Right lobe of liver (tissue), 6 donors: ENCODE data around the gene C20orf144. TPM values are rescaled to one million over a fixed set of nuclear protein-coding genes. Genes with fewer than 3 reads are reported as not detected.
A peak's percentile ranks its signal among the peaks of the same experiment; 100 is the strongest.

Experiments
- ATAC-seq, 4 donors: fragments of 200-7000 bp; cut with Tn5 transposase; one replicate each; pipeline ENCODE4 v1.9.1; 2020; ENCODE audit warnings: mild to moderate bottlenecking in 4 of 4, moderate library complexity in 4 of 4
- DNase-seq, 3 donors: peaks; one replicate each; pipeline ENCODE4 v3.0.0-alpha.2; 2020
- H3K27ac ChIP-seq, 3 donors: fragments of 200-600 bp; one replicate each; pipeline ENCODE4 v1.8.0; 2022
- H3K27me3 ChIP-seq, 2 donors: fragments of 200-600 bp; one replicate each; pipeline ENCODE4 v1.8.0; 2022
- H3K36me3 ChIP-seq, 4 donors: fragments of 200-600 bp; sonication (generic) in 1 of 4; one replicate each; pipeline versions ENCODE4 v1.5.1 to v1.8.0; 2017 to 2022; ENCODE audit warnings: control low read depth in 1 of 4
- H3K4me1 ChIP-seq, 4 donors: fragments of 200-600 bp; sonication (generic) in 1 of 4; one replicate each; pipeline versions ENCODE4 v1.5.1 to v1.8.0; 2017 to 2022; ENCODE audit warnings: control low read depth in 1 of 4
- H3K4me3 ChIP-seq, 3 donors: fragments of 200-600 bp; one replicate each; pipeline ENCODE4 v1.8.0; 2022
- H3K9me3 ChIP-seq, 4 donors: fragments of 200-600 bp; sonication (generic) in 1 of 4; one replicate each; pipeline versions ENCODE4 v1.5.1 to v1.8.0; 2017 to 2022; ENCODE audit warnings: control low read depth in 1 of 4
- CTCF ChIP-seq, 4 donors: fragments of 200-600 bp in 3 of 4; fragments of 450-650 bp in 1 of 4; IDR thresholded peaks; one replicate each; pipeline versions ENCODE4 v1.5.1 to v1.8.0; 2016 to 2022; ENCODE audit warnings: antibody characterized with exemption in 4 of 4, mild to moderate bottlenecking in 2 of 4
- POLR2A ChIP-seq: fragments of 450-650 bp; IDR thresholded peaks from one replicate; pipeline ENCODE4 v1.6.1; 2017; ENCODE audit warnings: antibody characterized with exemption, mild to moderate bottlenecking
- WGBS: methylation state at CpG from one replicate; pipeline ENCODE4 v1.1.6; 2018; ENCODE audit warnings: low coverage, low lambda C conversion rate; ENCODE audit not compliant: insufficient coverage; ENCODE audit errors: missing lambda C conversion rate; 5-methylcytosine and 5-hydroxymethylcytosine counted together
- intact Hi-C, 2 donors: fragments of 100-400 bp; cut with DNase I; formaldehyde crosslinking; loops; one replicate each; pipeline versions ENCODE4 v1.11.2 to v1.14.1; 2022
- total RNA-seq, 6 experiments: library from RNA; depleted of rRNA in 2 of 6; stranded (reverse); fragments of >200 nt in 2 of 6; fragmentation: NEBNext Ultra II Directional in 3 of 6; extraction: Animal tissue kit (Norgen Biotek cat#: 25700) in 3 of 6; gene quantifications; one replicate each; pipeline versions ENCODE4 v1.1.0 to v1.2.4, GENCODE V29; 2016 to 2023
- donor health status: DM: no; HTN: yes; CAD: no.
- donor health status: DM: no; HTN: no; CAD: no.
- donor health status: DM: no; HTN: no; CAD: no.
- donor health status: DM: no; HTN: yes; CAD: no.
- donor health status: DM: no; HTN: yes; CAD: no.

The C20orf144 gene
- total RNA-seq, 6 experiments from 2014 or later: 0.18 TPM; not detected in 5

GRCh38 chr20:33703498-33704137 is 41.5 kb downstream of the C20orf144 start:
- Histone ChIP-seq H3K4me1 (peaks cover 0 to 14% (median 3%) of the 10 kb centered on the region in 4 donors), H3K27ac (no peak overlapping the region), H3K27me3 (no peaks in the 10 kb centered on the region), H3K36me3 (peaks cover 0 to 14% (median 6%) of the 10 kb centered on the region in 4 donors), H3K9me3 (no peaks in the 10 kb centered on the region), H3K4me3 (no peak overlapping the region)
- intact Hi-C loops: no loop called here
- TF ChIP-seq CTCF (IDR thresholded peaks at IDR 0.05) (no peak), POLR2A (no peak)
- 84% methylated on average over 6 of the region's 8 CpGs for WGBS
- no peak for DNase-seq
- ATAC-seq: peak in 2 of 4 donors; percentile 18 to 39

- whole genome bisulfite sequencing: 65% methylated on average over 2 of the region's 11 CpGs
Measured at GRCh38 chr20:33704197-33704924, 42.2 kb downstream of the C20orf144 start.

GRCh38 chr20:33707668-33708067 is 45.5 kb downstream of the C20orf144 start:
- TF ChIP-seq CTCF (IDR thresholded peaks at IDR 0.05): no peak
- no peak for TF ChIP-seq POLR2A
- no peak for ATAC-seq
- DNase-seq: no peak
- H3K36me3 ChIP-seq: peaks cover 0 to 17% (median 6%) of the 10 kb centered on the region in 4 donors
- intact Hi-C loops: no loop called here
- WGBS: 86% methylated on average over 8 of the region's 11 CpGs
- no peaks in the 10 kb centered on the region for H3K9me3 ChIP-seq
- no peak overlapping the region for H3K27ac ChIP-seq
- no peaks in the 10 kb centered on the region for H3K27me3 ChIP-seq
- no peak overlapping the region for H3K4me3 ChIP-seq
- H3K4me1 ChIP-seq: peaks cover 0 to 4% (median 1%) of the 10 kb centered on the region in 4 donors

More at GRCh38 chr20:33704197-33704924, 42.2 kb downstream of the C20orf144 start:
- no peak for ATAC-seq
- peaks cover 0 to 14% (median 3%) of the 10 kb centered on the region in 4 donors for H3K4me1 ChIP-seq
- H3K36me3 ChIP-seq: peaks cover 0 to 14% (median 6%) of the 10 kb centered on the region in 4 donors
- no peak overlapping the region for H3K27ac ChIP-seq
- intact Hi-C loops: no loop called here
- no peak overlapping the region for H3K4me3 ChIP-seq
- DNase-seq: no peak
- TF ChIP-seq CTCF (IDR thresholded peaks at IDR 0.05) (no peak), POLR2A (no peak)
- H3K27me3 ChIP-seq: no peaks in the 10 kb centered on the region
- H3K9me3 ChIP-seq: no peaks in the 10 kb centered on the region

GRCh38 chr20:33709398-33709797 is 47.3 kb downstream of the C20orf144 start:
- Histone ChIP-seq H3K27me3 (no peaks in the 10 kb centered on the region), H3K4me3 (no peak overlapping the region), H3K9me3 (no peaks in the 10 kb centered on the region), H3K4me1 (no peaks in the 10 kb centered on the region), H3K27ac (no peak overlapping the region), H3K36me3 (peaks cover 0 to 34% (median 13%) of the 10 kb centered on the region in 4 donors)
- ATAC-seq (peak in 1 of 4 donors; percentile 68), DNase-seq (no peak)
- WGBS: 84% methylated on average over 2 of the region's 2 CpGs
- TF ChIP-seq CTCF (IDR thresholded peaks at IDR 0.05): no peak
- no peak for TF ChIP-seq POLR2A
- intact Hi-C loops: no loop called here
